HG03025 (cell line): ENCODE measurements around the gene IL20RB.
"Not testable (repeated sequence)": the region's sequence is repeated elsewhere in the genome, so short reads cannot be mapped to it uniquely, and the experiment has no call there.

Experiments used
- ATAC-seq: cut with Tn5 transposase; IDR thresholded peaks from one replicate; pipeline ENCODE4 v1.9.1; 2021; ENCODE audit warnings: mild to moderate bottlenecking, moderate library complexity; ENCODE audit not compliant: unreplicated experiment, low FRiP score

IL20RB gene

DNA sequence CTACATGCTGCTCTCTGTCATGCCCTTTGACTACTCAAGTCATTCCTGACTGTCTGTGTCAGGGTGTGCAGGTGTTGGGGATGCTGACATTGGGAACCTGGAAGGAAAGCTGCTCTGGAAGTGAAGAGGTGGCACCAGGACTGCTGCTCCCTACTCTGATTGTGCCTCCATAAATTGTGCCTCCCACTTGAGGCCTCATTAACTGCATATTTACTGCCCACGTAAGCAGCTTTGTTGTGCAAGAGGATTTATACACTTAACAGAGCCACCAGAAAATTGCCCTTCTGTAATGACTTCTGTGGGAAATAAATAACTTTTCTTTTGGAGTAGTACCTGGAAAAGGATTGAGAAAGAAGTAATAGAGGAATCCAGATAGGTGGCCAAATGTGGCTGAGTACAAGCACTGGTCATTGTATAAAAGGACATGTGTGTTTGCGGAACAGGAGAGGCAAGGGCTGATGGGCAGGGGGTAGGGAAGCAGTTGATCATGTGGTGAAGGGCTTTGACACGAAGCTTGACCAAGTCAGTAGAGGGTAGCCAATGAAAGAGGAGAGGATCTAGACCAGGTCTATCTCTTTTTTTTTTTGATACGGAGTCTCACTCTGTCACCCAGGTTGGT lies 24.8 kb downstream of the IL20RB start:
- no peak for ATAC-seq

- no peak for ATAC-seq
Observed at GRCh38 chr3:136984837-136985236, 27.1 kb downstream of the IL20RB start.

DNA sequence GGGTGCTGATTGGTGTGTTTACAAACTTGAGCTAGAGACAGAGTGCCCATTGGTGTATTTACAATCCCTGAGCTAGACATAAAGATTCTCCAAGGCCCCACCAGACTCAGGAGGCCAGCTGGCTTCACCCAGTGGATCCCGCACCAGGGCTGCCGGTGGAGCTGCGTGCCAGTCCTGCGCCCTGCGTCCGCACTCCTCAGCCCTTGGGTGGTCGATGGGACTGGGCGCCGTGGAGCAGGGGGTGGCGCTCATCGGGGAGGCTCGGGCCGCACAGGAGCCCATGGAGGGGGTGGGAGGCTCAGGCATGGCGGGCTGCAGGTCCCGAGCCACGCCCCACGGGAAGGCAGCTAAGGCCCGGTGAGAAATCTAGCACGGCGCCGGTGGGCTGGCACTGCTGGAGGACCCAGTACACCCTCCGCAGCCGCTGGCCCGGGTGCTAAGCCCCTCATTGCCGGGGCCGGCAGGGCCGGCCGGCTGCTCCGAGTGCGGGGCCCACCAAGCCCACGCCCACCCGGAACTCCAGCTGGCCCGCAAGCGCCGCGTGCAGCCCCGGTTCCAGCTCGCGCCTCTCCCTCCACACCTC lies 29.7 kb downstream of the IL20RB start:
- not testable (repeated sequence) for ATAC-seq

GRCh38 chr3:136988651-136989050 lies 30.9 kb downstream of the IL20RB start:
- no peak for ATAC-seq

DNA sequence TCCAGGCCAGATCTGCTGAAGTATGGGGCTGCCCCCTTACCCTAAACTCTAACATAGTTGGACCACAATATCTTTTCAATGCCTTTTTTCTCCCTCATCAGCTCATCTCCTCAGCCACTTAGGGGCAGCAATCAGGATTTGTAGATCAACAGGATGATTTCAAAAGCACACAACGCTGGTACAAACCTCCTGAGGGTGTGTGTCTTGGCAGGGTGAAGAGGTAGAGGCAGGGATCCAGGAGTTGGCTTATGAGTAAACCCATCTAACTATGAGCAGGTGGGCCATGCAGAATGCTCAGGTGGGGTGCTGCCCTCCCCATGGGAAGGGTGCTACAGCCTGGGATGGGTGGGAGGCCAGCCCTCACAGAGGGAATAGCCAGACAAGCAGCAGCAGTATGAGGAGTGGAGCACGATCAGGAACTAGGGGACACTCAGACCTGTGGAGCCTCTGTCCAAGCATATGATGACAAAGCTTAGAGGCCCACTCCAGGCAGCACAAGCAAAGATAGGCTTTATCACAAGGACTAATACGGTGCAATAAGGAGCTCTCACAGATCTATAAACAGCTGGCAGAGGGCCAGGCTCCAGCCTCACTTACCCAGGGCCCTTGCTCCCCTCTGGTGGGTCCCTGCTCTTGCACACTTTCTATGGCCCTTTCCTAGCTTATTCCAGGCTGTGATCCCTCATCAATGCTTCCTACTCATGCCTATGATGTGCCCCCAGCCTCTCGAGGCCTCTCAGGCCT lies 32.2 kb downstream of the IL20RB start:
- ATAC-seq = no peak

DNA sequence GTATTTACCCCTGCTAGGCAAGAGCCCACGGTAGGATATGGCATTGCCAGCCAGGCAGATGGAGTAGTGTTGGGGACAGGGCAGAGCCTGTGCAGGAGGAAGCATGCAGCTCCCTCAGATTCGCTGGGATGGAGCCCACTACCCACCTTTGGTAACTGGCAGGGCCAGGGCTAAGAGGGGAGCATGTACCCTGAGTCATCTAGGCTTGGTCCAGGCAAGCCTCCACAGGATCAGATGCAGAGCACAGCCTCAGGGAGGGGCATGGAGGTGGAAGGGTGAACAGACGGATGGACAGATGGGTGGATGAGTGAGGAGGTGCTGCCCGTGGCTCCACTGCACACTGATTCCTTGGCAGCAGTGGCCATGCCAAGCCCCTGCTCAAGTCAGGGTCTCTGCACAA lies 33.0 kb downstream of the IL20RB start:
- ATAC-seq = no peak

GRCh38 chr3:136992115-136992514 lies 34.3 kb downstream of the IL20RB start:
- ATAC-seq = no peak

DNA sequence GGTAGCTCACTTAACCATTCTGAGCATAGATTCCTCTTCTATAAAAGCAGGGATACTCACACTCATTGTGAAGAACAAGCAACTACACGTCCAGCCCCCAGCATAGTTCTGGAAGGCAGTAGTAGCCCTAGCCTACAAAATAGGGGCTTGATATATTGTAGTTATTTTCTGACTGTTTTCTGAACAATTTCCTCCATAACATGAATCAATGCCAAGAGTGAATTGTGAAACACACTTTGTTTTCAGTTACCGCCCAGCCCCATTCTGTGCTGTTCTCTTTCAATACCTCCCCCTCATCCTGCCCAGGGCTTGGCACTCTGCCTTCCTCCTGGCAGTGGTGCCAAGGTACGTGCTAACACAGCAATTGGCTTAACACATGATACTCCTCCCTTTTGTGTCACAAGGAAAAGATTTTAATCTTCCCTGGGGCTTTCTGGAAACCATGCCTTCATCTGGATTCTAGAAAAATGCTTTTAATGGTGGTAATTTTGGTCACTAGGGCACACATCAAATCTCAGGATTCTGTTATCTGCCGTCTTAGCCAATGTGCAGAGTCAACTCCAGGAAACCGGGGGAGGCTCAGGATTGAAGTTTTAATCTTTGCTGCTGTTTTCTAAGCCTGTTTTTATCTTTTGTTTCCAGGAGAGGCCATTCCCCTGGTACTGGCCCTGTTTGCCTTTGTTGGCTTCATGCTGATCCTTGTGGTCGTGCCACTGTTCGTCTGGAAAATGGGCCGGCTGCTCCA lies 37.2 kb downstream of the IL20RB start:
- ATAC-seq = no peak

GRCh38 chr3:136995652-136996051 lies 37.9 kb downstream of the IL20RB start:
- no peak for ATAC-seq

GRCh38 chr3:137000039-137000438 lies 42.3 kb downstream of the IL20RB start:
- ATAC-seq = no peak

GRCh38 chr3:137007376-137007775 lies 49.6 kb downstream of the IL20RB start:
- not testable (repeated sequence) for ATAC-seq

GRCh38 chr3:137008131-137008530 lies 50.3 kb downstream of the IL20RB start:
- ATAC-seq = no peak

DNA sequence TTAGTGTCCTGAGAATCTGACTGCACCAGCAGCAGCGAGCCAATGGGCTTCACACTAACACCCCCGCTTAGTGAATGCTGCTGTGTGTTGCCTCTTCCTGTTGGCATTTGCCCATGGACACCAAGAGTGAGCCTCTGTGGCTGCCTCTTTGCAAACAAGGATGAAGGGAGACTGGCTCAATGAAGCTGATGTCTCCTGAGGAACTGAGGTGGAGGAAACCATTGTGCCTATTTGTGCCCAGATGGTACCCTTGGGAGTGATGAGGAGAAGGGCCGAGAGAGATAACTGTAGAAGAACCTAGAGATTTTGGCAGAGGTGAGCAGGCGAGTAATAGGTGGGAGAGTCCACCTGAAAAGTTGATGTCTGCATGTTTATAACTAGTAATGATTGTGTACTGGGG lies 51.2 kb downstream of the IL20RB start:
- no peak for ATAC-seq

GRCh38 chr3:137010137-137010536 lies 52.4 kb downstream of the IL20RB start:
- ATAC-seq = no peak

DNA sequence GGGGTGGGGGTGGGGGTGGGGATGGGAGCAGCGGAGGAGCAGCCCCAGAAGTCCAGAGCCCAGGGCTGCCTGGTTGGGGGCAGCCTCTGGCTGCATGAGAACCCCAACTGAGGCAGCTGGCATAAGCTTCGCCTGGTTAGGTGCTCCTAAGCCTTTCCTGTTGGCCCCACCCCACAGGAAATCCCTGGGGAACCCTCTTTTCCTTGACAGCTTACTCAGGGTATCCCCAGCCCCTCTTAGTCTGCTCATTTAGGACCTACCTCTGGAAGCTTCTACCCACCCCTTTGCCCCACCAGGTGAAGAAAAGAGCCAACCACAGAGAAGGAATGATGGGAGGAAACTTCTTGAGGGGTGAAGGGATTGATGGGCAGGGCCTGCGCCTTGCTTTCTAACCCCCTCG lies 53.4 kb downstream of the IL20RB start:
- ATAC-seq = no peak

DNA sequence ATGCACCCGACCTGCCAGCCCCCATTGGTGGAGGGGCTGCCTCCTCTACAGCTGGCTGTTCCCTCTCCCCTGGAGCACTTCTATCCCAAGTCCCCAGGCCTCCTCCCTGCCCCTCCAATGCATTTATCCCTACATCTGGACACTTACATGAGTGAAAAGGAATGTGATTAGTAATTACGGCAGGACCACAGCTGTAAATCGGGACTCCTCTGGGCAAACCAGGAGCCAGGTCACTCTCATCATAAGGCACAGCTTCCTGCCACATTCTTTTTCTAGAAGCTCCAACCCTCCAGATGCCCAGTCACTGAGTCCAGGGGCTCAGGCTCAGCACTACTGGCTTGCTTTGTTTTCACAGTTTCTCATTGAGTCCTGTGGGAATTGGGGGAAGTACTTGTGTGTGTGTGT lies 54.3 kb downstream of the IL20RB start:
- ATAC-seq = no peak

- peak; percentile 70 for ATAC-seq
Observed at GRCh38 chr3:137013951-137014688, 56.3 kb downstream of the IL20RB start.

DNA sequence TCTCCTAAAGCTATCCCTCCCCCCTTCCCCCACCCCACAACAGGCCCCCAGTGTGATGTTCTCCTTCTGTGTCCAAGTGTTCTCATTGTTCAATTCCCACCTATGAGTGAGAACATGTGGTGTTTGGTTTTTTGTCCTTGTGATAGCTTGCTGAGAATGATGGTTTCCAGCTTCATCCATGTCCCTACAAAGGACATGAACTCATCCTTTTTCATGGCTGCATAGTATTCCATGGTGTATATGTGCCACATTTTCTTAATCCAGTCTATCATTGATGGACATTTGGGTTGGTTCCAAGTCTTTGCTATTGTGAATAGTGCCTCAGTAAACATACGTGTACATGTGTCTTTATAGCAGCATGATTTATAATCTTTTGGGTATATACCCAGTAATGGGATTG lies 59.5 kb downstream of the IL20RB start:
- ATAC-seq = not testable (repeated sequence)

DNA sequence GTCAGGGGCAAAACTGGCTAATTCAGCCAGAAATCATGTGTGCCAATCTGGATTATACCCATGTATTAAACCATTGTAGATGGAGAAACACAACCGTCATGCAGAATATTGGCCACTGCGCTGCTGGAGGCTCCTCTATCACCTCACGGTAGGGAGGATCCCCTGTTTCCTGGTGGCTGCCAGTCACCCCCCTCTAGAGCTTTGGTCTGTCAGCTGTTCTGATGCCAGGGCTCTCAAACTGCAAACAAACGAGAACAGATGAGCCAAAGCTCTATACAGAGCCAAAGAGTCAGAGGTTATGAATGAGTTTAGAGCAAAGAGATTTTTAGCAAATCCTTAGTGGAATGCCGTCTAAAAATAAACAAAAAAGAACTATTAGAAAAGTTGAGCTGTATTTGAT lies 62.5 kb downstream of the IL20RB start:
- no peak for ATAC-seq

DNA sequence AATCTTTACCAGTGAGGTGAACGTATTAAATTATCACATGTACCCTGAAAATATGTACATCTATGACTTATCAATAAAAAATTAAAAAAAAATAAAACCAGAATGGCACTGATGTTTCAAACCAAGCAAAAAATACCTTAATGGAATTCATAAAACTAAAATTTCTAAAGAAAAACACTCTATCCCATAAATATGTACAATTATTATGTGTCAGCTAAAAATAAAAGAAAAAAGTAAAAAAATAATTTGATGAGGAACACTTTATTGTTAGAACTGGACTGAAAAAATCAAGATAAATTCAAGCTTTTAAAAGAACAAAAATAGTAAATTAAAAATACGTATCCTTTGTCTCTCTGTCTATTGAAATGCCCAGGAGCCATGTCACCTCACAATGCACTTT lies 63.1 kb downstream of the IL20RB start:
- no peak for ATAC-seq

DNA sequence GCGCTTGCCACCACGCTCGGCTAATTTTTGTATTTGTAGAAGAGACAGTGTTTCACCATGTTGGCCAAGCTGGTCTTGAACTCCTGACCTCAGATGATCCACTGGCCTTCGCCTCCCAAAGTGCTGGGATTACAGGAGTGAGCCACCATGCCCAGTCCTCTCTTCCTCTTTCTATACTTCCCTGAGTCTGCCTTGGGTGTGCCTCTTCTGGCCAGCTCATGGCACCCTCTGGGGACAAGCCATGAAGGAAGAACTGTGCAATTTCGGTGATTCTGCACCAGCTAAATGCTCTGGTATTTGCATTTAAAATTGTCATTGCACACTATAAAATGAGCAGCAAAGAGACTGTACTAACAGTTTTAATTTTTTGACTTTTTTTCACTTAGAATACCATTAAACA lies 66.6 kb downstream of the IL20RB start:
- ATAC-seq = no peak
